HEK293 (cell line): ENCODE data around the gene TBL1X.

ENCODE experiments used
- CTCF ChIA-PET: fragments of 350-600 bp; formaldehyde crosslinking; extraction: SDS; loops from one replicate; lab custom pipeline; 2021; ENCODE audit warnings: antibody characterized with exemption; lab: Yijun Ruan, JAX
- POLR2A ChIA-PET: fragments of 300-600 bp; formaldehyde crosslinking; extraction: SDS; loops from one replicate; lab custom pipeline; 2020; ENCODE audit warnings: antibody characterized with exemption, inconsistent platforms; lab: Yijun Ruan, JAX
- H3K27ac ChIP-seq: fragments of 200-500 bp; sonication (Bioruptor generic); 2 replicates; pipeline ENCODE4 v1.5.1; 2014; ENCODE audit warnings: low read depth, low read length, control low read depth, inconsistent platforms; ENCODE audit errors: extremely low read depth
- H3K36me3 ChIP-seq, 2 experiments: fragments of 200-500 bp in 1 of 2; sonication (Bioruptor generic) in 1 of 2; 1 replicate in 1 of 2; 2 replicates in 1 of 2; pipeline ENCODE4 v1.5.1; 2014 to 2017; ENCODE audit warnings: inconsistent platforms in 2 of 2, low read length in 2 of 2; ENCODE audit not compliant: control insufficient read depth in 2 of 2, insufficient read depth in 1 of 2
- H3K4me1 ChIP-seq: fragments of 200-500 bp; sonication (Bioruptor generic); 2 replicates; pipeline ENCODE4 v1.5.1; 2014; ENCODE audit warnings: mild to moderate bottlenecking, low read length, inconsistent platforms; ENCODE audit not compliant: control insufficient read depth, insufficient read depth
- H3K4me3 ChIP-seq: 2 replicates; pipeline ENCODE4 v1.5.1; 2011; ENCODE audit warnings: low read depth, mild to moderate bottlenecking, control low read depth, low read length, moderate library complexity
- H3K9me3 ChIP-seq: fragments of 200-500 bp; sonication (Bioruptor generic); 2 replicates; pipeline ENCODE4 v1.5.1; 2014; ENCODE audit warnings: low read depth, low read length, inconsistent platforms; ENCODE audit not compliant: control insufficient read depth, insufficient read depth
- BCL11B ChIP-seq: fragments of 450-650 bp; formaldehyde crosslinking; IDR thresholded peaks from 2 replicates; pipeline ENCODE4 v1.5.1; 2016; ENCODE audit warnings: low read depth, missing biosample characterization, missing genetic modification characterization
- KLF1 ChIP-seq: fragments of 450-650 bp; formaldehyde crosslinking; IDR thresholded peaks from 2 replicates; pipeline ENCODE4 v1.5.1; 2016; ENCODE audit warnings: missing biosample characterization, missing genetic modification characterization
- ZBTB7A ChIP-seq: fragments of 450-650 bp; formaldehyde crosslinking; IDR thresholded peaks from 2 replicates; pipeline ENCODE4 v1.5.1; 2016; ENCODE audit warnings: low read depth, missing biosample characterization, missing genetic modification characterization
- ZBTB8A ChIP-seq: fragments of 450-650 bp; formaldehyde crosslinking; IDR thresholded peaks from 2 replicates; pipeline ENCODE4 v1.5.1; 2016; ENCODE audit warnings: missing biosample characterization, missing genetic modification characterization
- ZFP69B ChIP-seq: fragments of 450-650 bp; formaldehyde crosslinking; IDR thresholded peaks from 2 replicates; pipeline ENCODE4 v1.5.1; 2016; ENCODE audit warnings: missing biosample characterization, missing genetic modification characterization
- ZNF121 ChIP-seq: fragments of 450-650 bp; formaldehyde crosslinking; IDR thresholded peaks from 2 replicates; pipeline ENCODE4 v1.5.1; 2016; ENCODE audit warnings: missing biosample characterization, missing genetic modification characterization
- ZNF157 ChIP-seq: fragments of 450-650 bp; formaldehyde crosslinking; IDR thresholded peaks from 2 replicates; pipeline ENCODE4 v1.5.1; 2016; ENCODE audit warnings: missing biosample characterization, missing genetic modification characterization
- ZNF239 ChIP-seq: fragments of 450-650 bp; formaldehyde crosslinking; IDR thresholded peaks from 2 replicates; pipeline ENCODE4 v1.5.1; 2016; ENCODE audit warnings: missing biosample characterization, missing genetic modification characterization
- ZNF335 ChIP-seq: fragments of 450-650 bp; formaldehyde crosslinking; conservative IDR thresholded peaks from 2 replicates; pipeline ENCODE4 v1.5.1; 2016; ENCODE audit warnings: missing biosample characterization, missing genetic modification characterization
- ZNF394 ChIP-seq: fragments of 450-650 bp; formaldehyde crosslinking; IDR thresholded peaks from 2 replicates; pipeline ENCODE4 v1.5.1; 2016; ENCODE audit warnings: missing biosample characterization, missing genetic modification characterization, mild to moderate bottlenecking, moderate library complexity, borderline replicate concordance
- ZNF404 ChIP-seq: fragments of 450-650 bp; formaldehyde crosslinking; IDR thresholded peaks from 2 replicates; pipeline ENCODE4 v1.5.1; 2017; ENCODE audit warnings: missing biosample characterization, missing genetic modification characterization
- ZNF548 ChIP-seq: fragments of 450-650 bp; formaldehyde crosslinking; IDR thresholded peaks from 2 replicates; pipeline ENCODE4 v1.5.1; 2016; ENCODE audit warnings: missing biosample characterization, missing genetic modification characterization
- ZNF558 ChIP-seq: fragments of 450-650 bp; formaldehyde crosslinking; IDR thresholded peaks from 2 replicates; pipeline ENCODE4 v1.5.1; 2016; ENCODE audit warnings: missing biosample characterization, missing genetic modification characterization
- ZNF658 ChIP-seq: fragments of 450-650 bp; formaldehyde crosslinking; IDR thresholded peaks from 2 replicates; pipeline ENCODE4; 2016; ENCODE audit warnings: missing biosample characterization, missing genetic modification characterization
- ZNF747 ChIP-seq: fragments of 450-650 bp; formaldehyde crosslinking; IDR thresholded peaks from 2 replicates; pipeline ENCODE4 v1.5.1; 2016; ENCODE audit warnings: missing biosample characterization, missing genetic modification characterization
- TF ChIP-seq, protein P1 (sequence below): fragments of 450-650 bp; formaldehyde crosslinking; IDR thresholded peaks from 2 replicates; pipeline ENCODE4 v1.5.1; 2016; ENCODE audit warnings: missing biosample characterization, missing genetic modification characterization
- TF ChIP-seq, protein P2 (sequence below): fragments of 450-650 bp; formaldehyde crosslinking; conservative IDR thresholded peaks from 2 replicates; pipeline ENCODE4 v1.5.1; 2016; ENCODE audit warnings: low read depth, missing biosample characterization, missing genetic modification characterization
- TF ChIP-seq, protein P3 (sequence below): fragments of 450-650 bp; formaldehyde crosslinking; IDR thresholded peaks from 2 replicates; pipeline ENCODE4 v1.5.1; 2017; ENCODE audit warnings: missing biosample characterization, mild to moderate bottlenecking, missing genetic modification characterization, moderate library complexity
- TF ChIP-seq, protein P4 (sequence below): fragments of 450-650 bp; formaldehyde crosslinking; IDR thresholded peaks from 2 replicates; pipeline ENCODE4 v1.5.1; 2016; ENCODE audit warnings: missing biosample characterization, missing genetic modification characterization, borderline replicate concordance
- TF ChIP-seq, protein P5 (sequence below): fragments of 450-650 bp; formaldehyde crosslinking; IDR thresholded peaks from 2 replicates; pipeline ENCODE4 v1.5.1; 2016; ENCODE audit warnings: missing biosample characterization, missing genetic modification characterization

Gene TBL1X

DNA sequence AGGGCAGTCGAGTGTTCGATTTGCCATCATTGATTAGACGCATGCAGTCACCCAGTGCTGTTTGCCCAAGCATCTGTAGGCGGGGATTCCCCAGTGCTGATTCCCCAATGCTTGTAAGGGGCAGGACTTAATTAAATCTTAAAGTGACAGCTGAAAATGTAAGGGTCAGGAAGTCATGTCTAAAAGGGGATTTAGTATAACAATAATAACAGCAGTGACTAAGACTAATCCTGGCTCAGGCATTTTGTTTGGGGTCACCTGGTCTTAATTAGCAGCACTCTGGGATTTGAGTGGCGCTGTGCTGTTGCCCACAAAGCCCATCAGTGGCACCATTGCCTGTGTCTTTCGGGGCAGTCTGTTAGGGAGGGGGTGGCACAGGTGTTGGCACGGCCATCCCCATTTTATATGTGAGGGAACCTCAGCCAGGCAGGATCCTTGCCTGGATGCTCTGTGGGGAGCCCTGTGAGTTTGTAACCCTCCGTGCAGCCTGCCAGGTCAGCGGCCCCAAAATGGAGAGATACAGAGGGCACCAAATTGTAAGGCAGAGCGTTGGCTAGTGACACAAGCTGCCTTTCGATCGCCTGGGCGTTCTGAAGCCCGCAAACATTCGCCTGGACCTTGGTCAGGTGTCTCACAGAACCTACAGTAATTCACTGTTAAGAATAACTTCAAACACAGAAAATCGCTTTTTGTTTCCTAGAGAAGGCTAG lies 146.7 kb downstream of the TBL1X start:
- H3K4me1 ChIP-seq: no peaks in the 10 kb centered on the region
- no peak overlapping the region for H3K4me3 ChIP-seq
- H3K36me3 ChIP-seq: no peaks in the 10 kb centered on the region
- TF ChIP-seq ZNF394 (tag by site-specific recombination) (no peak), ZFP69B (no peak), ZBTB7A (tag by site-specific recombination) (no peak), ZNF658 (no peak), ZNF404 (tag by site-specific recombination) (no peak), KLF1 (no peak), ZNF548 (tag by site-specific recombination) (no peak), BCL11B (no peak), ZNF239 (tag by site-specific recombination) (no peak), ZBTB8A (no peak), ZNF121 (tag by site-specific recombination) (no peak)
- TF ChIP-seq, protein P1, sequence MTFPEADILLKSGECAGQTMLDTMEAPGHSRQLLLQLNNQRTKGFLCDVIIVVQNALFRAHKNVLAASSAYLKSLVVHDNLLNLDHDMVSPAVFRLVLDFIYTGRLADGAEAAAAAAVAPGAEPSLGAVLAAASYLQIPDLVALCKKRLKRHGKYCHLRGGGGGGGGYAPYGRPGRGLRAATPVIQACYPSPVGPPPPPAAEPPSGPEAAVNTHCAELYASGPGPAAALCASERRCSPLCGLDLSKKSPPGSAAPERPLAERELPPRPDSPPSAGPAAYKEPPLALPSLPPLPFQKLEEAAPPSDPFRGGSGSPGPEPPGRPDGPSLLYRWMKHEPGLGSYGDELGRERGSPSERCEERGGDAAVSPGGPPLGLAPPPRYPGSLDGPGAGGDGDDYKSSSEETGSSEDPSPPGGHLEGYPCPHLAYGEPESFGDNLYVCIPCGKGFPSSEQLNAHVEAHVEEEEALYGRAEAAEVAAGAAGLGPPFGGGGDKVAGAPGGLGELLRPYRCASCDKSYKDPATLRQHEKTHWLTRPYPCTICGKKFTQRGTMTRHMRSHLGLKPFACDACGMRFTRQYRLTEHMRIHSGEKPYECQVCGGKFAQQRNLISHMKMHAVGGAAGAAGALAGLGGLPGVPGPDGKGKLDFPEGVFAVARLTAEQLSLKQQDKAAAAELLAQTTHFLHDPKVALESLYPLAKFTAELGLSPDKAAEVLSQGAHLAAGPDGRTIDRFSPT: no peak
- TF ChIP-seq, protein P2, sequence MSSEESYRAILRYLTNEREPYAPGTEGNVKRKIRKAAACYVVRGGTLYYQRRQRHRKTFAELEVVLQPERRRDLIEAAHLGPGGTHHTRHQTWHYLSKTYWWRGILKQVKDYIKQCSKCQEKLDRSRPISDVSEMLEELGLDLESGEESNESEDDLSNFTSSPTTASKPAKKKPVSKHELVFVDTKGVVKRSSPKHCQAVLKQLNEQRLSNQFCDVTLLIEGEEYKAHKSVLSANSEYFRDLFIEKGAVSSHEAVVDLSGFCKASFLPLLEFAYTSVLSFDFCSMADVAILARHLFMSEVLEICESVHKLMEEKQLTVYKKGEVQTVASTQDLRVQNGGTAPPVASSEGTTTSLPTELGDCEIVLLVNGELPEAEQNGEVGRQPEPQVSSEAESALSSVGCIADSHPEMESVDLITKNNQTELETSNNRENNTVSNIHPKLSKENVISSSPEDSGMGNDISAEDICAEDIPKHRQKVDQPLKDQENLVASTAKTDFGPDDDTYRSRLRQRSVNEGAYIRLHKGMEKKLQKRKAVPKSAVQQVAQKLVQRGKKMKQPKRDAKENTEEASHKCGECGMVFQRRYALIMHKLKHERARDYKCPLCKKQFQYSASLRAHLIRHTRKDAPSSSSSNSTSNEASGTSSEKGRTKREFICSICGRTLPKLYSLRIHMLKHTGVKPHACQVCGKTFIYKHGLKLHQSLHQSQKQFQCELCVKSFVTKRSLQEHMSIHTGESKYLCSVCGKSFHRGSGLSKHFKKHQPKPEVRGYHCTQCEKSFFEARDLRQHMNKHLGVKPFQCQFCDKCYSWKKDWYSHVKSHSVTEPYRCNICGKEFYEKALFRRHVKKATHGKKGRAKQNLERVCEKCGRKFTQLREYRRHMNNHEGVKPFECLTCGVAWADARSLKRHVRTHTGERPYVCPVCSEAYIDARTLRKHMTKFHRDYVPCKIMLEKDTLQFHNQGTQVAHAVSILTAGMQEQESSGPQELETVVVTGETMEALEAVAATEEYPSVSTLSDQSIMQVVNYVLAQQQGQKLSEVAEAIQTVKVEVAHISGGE (tag by site-specific recombination): no peak
- TF ChIP-seq, protein P3, sequence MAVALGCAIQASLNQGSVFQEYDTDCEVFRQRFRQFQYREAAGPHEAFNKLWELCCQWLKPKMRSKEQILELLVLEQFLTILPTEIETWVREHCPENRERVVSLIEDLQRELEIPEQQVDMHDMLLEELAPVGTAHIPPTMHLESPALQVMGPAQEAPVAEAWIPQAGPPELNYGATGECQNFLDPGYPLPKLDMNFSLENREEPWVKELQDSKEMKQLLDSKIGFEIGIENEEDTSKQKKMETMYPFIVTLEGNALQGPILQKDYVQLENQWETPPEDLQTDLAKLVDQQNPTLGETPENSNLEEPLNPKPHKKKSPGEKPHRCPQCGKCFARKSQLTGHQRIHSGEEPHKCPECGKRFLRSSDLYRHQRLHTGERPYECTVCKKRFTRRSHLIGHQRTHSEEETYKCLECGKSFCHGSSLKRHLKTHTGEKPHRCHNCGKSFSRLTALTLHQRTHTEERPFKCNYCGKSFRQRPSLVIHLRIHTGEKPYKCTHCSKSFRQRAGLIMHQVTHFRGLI (tag by site-specific recombination): no peak
- TF ChIP-seq, protein P4, sequence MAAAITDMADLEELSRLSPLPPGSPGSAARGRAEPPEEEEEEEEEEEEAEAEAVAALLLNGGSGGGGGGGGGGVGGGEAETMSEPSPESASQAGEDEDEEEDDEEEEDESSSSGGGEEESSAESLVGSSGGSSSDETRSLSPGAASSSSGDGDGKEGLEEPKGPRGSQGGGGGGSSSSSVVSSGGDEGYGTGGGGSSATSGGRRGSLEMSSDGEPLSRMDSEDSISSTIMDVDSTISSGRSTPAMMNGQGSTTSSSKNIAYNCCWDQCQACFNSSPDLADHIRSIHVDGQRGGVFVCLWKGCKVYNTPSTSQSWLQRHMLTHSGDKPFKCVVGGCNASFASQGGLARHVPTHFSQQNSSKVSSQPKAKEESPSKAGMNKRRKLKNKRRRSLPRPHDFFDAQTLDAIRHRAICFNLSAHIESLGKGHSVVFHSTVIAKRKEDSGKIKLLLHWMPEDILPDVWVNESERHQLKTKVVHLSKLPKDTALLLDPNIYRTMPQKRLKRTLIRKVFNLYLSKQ (tag by site-specific recombination): no peak
- ChIA-PET CTCF (no interaction called here), POLR2A (no interaction called here)
- H3K9me3 ChIP-seq: no peaks in the 10 kb centered on the region
- no peak overlapping the region for H3K27ac ChIP-seq

DNA sequence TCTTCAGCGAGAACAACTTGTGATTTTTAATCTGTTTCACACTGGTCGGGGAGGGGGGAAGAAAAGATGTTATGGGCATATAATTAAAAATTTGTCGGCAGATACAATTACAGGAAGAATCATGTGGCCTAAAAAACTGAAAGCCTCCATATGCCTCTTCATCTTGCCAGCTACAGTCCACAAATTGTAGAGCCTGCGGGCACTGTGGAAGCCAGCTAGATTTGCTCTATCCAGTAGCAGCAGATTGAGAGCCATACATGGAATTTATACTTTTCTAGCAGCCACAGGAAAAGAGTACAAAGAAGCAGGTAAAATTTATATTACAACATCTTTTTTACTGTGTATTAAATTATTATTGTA lies 147.3 kb downstream of the TBL1X start:
- TF ChIP-seq, protein P5, sequence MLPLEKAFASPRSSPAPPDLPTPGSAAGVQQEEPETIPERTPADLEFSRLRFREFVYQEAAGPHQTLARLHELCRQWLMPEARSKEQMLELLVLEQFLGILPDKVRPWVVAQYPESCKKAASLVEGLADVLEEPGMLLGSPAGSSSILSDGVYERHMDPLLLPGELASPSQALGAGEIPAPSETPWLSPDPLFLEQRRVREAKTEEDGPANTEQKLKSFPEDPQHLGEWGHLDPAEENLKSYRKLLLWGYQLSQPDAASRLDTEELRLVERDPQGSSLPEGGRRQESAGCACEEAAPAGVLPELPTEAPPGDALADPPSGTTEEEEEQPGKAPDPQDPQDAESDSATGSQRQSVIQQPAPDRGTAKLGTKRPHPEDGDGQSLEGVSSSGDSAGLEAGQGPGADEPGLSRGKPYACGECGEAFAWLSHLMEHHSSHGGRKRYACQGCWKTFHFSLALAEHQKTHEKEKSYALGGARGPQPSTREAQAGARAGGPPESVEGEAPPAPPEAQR (tag by site-specific recombination): no peak
- TF ChIP-seq ZFP69B: no peak
- TF ChIP-seq ZNF335 (tag by site-specific recombination): no peak
- no peak for TF ChIP-seq ZNF558 (tag by site-specific recombination)
- TF ChIP-seq ZNF747: no peak
- TF ChIP-seq ZNF157: no peak
- no peak for TF ChIP-seq ZNF394 (tag by site-specific recombination)
- no peaks in the 10 kb centered on the region for H3K9me3 ChIP-seq
- CTCF ChIA-PET: no interaction called here
- no peaks in the 10 kb centered on the region for H3K4me1 ChIP-seq
- H3K27ac ChIP-seq: no peak overlapping the region
- no peak overlapping the region for H3K4me3 ChIP-seq
- no peaks in the 10 kb centered on the region for H3K36me3 ChIP-seq
- POLR2A ChIA-PET: no interaction called here
